Hematopoietic multipotent progenitor cell (in vitro differentiated cells): ENCODE measurements around the gene MYO7B. TPM values are rescaled to one million over a fixed set of nuclear protein-coding genes. Genes with fewer than 3 reads are reported as not detected.
A peak's percentile ranks its signal among the peaks of the same experiment; 100 is the strongest.

Experiments
- DNase-seq, 3 donors: peaks; one replicate each; pipeline ENCODE4 v3.0.0-alpha.2; 2011 to 2015; ENCODE audit warnings: low read depth in 2 of 3, low spot score in 2 of 3
- total RNA-seq: library from RNA; depleted of rRNA; stranded (reverse); fragments of >200 nt; gene quantifications from one replicate; pipeline ENCODE4 v1.2.3, GENCODE V29; 2012

The MYO7B gene
- total RNA-seq, 1 donor: 1.9 TPM

- no peak for DNase-seq
These were observed 86.5 kb downstream of the MYO7B start for GRCh38 chr2:127621981-127622431.

- DNase-seq: no peak
These were observed 87.3 kb downstream of the MYO7B start for GRCh38 chr2:127622561-127623387.

GRCh38 chr2:127623388-127624319 lies 88.2 kb downstream of the MYO7B start:
- DNase-seq: no peak

- DNase-seq: no peak
These were observed 88.9 kb downstream of the MYO7B start for GRCh38 chr2:127624320-127624755.

GRCh38 chr2:127624756-127625571 lies 89.5 kb downstream of the MYO7B start:
- DNase-seq: no peak

- no peak for DNase-seq
These were observed 90.1 kb downstream of the MYO7B start for GRCh38 chr2:127625572-127625951.

GRCh38 chr2:127626175-127626574 lies 90.7 kb downstream of the MYO7B start:
- DNase-seq: no peak

GRCh38 chr2:127626917-127627739 lies 91.6 kb downstream of the MYO7B start:
- DNase-seq: no peak

GRCh38 chr2:127627740-127628571 lies 92.5 kb downstream of the MYO7B start:
- DNase-seq: no peak

- no peak for DNase-seq
These were observed 93.5 kb downstream of the MYO7B start for GRCh38 chr2:127628767-127629614.

GRCh38 chr2:127629637-127630036 lies 94.2 kb downstream of the MYO7B start:
- no peak for DNase-seq

GRCh38 chr2:127630096-127630863 lies 94.8 kb downstream of the MYO7B start:
- DNase-seq: peak in 1 of 3 donors; percentile 60

GRCh38 chr2:127630864-127631540 lies 95.5 kb downstream of the MYO7B start:
- DNase-seq: no peak

- DNase-seq: no peak
These were observed 96.1 kb downstream of the MYO7B start for GRCh38 chr2:127631541-127631996.

- no peak for DNase-seq
These were observed 96.6 kb downstream of the MYO7B start for GRCh38 chr2:127631997-127632581.
